RKO (cell line): ENCODE data around the gene SLC6A18.

Experiments
- DNase-seq: peaks from one replicate; pipeline ENCODE4 v3.0.0-alpha.2; 2016; ENCODE audit warnings: low spot score

The SLC6A18 gene

DNA sequence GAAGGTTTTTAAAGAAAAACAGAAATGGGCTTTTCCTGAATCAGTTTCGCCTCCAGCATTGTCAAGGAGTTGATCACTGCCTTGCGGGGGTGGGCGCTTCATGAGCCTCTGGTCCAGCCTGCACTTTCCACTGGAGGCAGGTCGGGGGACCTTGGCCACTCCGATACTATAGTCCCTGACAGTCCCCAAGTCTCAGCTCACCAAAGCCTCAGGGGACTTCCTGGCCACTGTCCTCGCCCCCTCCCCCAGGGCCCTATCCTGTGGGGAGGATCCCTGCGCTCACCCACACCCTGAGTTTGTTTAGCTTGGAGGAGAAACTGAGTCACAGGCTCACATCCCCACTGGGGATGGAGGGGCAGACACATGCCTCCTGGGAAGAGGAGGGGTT is 22.4 kb upstream of the SLC6A18 start:
- no peak for DNase-seq

DNA sequence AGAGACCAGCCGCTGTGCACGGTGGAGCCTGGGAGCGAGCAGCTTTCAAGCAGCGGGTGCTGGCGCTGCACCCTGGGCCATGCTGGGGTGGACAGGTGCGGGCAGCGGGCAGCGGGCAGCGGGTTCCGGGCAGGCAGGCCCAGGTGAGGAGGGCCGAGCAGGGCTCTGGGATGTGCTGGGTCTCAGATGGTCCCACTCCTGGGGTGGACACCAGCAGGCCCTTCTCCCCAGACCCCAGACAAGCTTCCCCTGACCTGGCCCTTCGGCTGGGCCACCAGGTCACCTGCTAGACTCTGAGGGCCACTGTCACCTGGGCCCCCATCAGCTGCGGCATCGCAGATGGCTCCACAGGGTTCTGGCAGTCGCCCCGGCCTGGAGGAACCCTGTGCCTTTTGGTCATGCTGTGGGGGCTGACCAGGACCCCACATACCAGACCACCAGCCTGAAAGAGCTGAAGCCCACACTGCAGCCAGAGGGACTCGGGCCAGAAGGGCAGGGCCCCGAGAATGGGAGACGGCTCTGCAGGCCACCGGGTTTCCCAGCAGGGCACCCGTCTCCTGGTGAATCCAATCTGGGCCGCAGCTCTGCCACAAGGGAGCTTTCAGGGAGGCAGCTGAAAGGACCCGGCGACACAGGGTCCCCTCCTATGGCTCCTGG is 21.7 kb upstream of the SLC6A18 start:
- DNase-seq, result no peak

DNA sequence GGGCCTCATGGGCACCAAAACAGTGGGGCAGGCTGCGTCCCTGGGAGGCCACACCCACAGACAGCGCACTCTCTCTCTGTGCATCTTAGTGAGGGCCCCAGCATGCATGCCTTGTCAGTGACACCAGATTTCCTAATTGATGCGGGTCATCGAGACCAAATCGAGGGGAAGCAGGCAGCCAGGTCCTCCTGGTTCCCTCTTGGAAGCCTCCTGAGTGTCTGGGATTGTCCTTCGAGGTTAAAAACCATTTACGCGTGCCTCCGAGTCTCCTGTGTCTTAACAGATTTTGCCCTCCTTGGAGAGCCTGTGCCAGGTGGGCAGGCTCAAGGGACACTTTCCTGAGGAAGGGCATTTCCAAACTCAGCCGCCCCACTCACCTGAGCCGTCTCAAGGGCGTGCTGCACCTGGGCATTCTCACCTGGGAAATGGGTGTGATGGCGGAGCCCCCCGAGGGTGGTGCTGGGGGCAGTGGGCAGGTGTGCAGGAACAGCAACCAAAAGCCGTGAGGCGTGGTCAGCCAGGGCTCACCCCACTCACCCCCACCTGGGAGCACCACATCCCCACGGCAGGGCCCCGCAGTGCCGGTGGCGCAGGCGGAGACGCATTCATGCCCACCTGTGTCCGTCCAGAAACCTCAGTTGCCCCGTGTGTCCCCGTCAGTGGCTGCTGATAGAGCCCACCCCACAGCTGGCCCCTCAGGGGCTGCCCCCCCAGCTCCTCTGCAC is 21.1 kb upstream of the SLC6A18 start:
- no peak for DNase-seq

DNA sequence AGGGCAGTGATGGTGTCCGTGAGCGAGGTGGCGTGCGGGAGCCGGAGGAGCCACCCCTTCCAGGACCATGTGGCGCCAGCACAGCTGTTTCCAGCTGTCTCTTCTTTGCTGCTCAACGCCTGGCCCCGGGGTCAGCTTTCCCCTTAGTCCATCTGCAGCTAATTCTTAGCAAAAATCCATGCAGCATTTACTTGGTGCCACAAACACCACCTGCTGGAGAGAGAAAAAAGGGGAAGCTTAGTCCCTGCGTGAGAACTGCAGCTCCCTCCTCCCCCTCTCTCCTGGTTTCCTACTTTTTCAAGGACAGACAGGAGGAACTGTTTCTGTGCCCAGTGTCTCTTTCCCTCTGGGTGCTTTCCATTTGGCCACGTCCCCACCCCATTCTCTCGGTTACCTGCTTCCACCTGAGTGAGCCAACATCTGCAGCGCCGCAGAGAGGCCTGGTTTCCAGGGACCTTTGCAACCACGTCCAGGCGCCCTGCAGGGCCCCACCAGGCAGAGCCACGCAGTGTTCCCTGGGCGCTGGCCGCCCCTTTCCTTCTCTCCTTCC is 20.4 kb upstream of the SLC6A18 start:
- DNase-seq, result no peak

DNA sequence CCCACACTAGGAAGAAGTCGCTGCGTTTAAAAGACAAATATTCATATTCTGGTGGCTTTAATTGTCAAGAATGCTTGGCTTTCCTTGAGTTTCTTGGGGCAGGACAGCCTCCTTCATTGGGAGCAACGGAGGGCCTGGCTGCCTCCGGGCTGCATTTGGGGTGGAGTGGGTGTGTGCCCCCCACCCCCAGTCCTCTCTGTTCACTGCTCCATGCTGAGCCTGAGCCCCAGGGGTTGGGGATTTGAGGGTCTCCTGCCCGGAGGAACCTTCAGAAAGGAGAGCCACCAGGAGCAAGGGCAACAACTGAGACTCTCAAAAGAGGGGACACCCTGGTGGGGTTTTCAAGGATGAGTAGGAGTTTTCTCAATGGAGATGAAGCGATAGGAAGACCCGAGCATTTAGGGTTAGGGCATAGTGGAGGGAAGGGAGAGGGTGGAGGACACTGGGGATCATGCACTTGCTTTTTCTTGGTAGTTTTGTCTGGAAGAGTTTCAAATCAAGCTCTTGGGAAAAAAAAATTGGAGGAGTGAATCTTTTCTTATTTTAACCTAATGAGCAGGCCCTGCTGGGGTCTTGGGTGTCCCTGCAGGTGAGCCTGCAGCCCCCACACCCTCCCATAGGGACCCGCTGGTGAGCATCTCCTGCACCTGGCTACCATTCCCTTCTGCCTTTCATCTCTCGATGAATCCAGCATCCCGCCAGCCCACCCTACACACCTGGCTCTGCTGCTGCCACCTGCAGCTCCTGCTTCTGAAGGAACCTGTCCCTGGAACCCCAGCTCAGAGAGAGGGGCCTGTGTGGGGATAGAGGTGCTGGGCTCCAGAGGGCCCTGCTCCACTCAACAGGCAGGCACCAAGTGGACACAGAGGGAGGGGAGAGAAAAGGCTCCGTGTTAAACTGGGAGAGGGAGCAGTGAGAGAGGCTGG is 19.7 kb upstream of the SLC6A18 start:
- no peak for DNase-seq

DNA sequence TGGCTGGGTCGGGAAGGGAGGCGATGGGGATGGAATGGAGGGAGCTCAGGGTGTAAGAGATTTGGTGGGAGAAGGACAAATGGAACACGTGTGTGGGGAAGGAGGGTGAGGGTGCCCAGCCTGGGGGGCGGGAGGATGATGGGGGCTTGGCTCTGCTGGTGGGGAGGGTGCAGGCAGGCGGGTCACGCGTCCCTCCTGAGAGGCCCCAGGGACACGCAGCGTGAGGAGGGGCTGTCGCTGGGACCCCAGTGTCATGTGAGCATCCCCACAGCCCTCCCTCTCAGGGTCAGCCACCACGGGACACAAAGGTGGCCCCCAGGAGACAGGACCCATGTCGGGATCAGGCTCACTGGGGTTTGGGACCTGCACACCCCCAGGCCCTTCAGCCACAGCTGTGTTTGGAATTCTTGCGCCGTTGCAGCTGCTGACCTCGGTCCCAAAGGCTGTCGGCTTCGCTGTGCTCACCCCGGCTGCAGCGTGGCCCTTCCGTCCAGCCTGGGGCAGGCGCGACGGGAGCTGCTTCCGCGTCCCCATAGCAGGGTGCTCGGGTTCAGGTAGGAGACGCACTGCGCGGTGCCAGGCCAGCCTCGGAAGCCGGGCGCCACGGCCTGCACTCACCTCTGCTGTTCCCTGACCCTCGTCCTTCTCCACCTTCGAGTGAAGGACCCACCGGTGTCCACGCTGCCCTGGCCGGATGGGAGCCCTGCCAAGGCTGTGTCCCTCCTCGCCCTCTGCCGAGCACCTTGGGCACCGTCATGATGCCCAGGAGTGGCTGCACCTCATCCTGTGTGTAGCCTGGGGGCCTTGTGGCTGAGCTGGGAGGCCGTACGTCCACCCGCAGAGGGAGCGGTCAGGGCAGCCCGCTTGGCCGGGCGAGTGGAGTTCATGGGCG is 18.4 kb upstream of the SLC6A18 start:
- DNase-seq, result no peak

DNA sequence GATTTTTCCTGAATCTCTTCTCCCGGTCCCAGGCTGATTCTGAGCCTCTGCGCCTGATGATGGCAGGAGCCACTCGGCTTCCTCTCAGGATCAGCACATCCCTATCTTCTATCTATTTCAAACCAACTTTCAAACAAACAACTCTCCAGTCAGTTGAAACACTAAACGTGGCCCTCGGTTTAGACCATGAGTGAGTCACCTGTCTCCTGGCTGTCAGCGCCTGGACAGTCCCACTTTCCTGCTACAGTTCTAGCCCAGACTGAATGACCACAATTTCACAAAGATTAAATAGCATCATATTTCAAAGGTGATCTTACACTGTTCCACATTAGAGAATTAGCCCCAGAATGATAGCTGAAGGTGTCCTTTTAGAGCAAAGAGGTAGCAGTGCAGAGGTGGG is 17.6 kb upstream of the SLC6A18 start:
- DNase-seq, result no peak

DNA sequence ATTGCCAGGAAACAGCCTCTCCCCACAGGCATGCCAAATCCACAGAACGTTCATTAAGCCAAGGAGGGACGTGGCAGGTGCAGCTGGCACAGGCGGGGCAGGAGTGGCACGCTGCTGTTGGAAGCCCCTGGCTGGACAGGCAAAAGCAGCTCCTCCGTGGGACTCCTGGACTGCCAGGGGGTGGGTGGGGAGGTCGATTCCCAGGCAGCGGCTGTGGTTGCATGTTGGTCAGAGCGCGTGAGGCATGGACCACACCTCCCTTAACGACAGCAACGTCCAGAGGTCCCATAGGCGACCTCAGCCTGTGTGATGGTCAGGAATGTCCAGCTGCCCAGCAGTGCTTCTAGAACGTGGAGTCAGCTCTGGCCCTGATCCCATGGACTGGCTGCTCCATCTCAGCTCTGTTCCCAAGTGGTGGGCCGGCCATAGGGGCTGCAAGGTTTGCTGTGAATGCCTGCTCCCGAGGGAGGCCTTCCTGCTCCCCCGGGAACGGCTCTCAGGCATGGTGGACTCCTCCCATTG is 16.9 kb upstream of the SLC6A18 start:
- no peak for DNase-seq

DNA sequence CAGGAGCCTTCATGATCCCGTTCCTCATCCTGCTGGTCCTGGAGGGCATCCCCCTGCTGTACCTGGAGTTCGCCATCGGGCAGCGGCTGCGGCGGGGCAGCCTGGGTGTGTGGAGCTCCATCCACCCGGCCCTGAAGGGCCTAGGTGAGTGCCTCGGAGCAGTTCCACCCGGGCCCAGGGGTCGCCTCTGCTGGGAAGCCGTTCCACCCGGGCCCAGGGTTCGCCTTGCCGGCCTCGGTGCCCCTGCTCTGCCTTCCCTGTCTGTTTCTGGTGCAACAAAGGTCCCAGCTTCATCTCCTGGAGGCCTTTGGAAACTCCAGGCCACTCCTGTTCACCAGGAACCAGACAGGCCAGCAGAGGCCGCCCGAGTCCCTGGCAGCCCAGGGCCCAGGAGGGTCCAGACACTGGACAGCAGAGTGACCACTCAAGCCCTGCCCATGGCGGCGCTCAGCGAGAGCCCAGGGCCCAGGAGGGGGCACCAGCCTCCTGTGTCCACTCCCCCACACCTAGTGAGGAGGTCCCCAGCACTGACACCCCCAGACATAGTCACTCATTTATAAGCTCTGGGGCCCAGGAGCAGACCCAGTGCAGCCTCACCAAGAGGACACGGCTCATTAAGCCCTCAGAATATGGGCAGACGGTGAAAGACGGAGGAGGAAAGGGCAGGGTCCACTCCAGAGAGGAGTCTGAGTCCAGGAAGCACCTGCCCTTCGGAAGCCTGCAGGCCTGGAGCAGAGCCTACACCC is 16.3 kb upstream of the SLC6A18 start:
- DNase-seq, result peak; percentile 18

DNA sequence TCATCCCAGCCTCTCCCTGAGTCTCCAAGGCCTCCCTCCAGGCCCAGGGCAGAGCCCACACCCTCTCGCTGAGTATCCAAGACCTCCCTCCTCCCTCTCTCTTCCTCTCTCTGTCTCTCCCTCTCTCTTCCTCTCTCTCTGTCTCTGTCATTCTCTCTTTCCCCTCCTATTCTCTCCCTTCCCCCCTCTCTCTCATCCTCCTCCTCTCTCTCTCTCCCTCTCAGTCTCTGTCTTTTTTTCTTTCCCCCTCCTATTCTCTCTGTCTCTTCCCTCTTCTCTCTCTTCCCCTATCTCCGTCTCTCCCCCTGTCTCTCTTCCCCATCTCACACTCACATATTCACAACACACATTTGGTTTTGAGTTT is 15.7 kb upstream of the SLC6A18 start:
- DNase-seq, result no peak

DNA sequence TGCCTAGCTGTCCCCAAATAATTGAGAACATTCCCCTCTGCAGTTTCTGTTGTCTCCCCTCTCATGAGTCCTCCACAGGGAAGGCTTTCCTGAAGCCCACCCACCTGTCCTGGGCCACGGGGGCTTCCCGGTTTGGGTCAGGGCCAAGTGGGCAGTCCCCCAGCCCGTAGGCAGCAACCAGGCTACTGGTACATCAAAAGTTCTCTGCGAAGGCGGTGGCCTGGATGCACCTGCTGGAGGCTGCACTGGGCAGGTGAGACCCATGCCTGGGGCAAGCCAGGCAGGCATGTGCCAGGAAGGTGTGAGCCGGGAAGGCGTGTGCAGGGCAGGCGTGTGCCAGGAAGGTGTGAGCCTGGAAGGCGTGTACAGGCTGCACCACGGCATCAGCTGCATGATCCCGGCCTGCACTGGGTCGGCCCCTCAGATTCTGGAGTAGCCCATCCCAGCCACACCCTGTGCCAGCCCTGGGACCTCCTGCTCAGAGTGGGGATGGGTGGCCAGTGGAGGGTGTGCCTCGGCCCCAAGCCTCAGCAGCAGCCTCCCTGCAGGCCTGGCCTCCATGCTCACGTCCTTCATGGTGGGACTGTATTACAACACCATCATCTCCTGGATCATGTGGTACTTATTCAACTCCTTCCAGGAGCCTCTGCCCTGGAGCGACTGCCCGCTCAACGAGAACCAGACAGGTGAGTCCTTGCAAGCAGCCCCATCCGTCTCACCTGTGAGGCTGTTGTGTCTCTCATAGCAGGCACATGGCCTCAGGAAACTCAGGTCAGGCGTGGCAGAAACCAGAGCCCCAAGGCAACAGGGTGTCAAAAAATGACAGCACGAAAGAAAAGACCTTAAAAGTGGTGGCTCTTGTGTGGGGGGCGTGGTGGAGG is 15.0 kb upstream of the SLC6A18 start:
- DNase-seq, result no peak

DNA sequence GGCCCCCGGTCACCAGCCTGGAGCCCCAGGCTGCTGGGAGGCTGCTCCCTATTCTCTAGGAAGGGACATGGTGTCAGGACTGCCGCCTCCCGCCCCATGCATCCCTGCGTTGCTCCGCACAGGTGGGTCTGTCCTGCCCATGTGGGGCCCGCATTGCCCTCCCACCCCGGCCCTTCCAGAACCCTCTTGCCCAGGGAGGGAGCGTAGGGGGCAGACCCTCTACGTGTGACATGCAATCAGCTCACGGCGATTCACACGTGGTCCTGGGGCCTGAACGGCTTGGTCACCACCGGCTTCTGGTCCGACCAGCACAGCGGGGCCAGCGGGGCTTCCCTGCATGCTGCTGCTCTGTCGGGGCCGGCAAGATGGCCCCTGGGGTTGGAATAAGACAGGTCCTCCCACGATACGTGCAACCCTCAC is 14.3 kb upstream of the SLC6A18 start:
- no peak for DNase-seq

DNA sequence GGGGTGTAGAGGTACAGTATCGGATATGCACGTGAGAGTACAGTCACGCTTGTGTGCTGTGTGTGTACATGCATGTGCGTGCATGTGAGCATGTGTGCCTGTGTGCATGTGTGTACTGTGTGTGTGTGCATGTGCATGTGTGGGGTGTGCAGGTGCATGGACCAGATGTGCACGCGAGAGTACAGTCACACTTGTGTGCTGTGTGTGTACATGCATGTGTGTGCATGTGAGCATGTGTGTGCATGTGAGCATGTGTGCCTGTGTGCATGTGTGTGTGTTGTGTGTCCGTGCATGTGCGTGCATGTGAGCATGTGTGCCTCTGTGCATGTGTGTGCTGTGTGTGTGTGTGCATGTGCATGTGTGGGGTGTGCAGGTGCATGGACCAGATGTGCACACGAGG is 13.5 kb upstream of the SLC6A18 start:
- no peak for DNase-seq

DNA sequence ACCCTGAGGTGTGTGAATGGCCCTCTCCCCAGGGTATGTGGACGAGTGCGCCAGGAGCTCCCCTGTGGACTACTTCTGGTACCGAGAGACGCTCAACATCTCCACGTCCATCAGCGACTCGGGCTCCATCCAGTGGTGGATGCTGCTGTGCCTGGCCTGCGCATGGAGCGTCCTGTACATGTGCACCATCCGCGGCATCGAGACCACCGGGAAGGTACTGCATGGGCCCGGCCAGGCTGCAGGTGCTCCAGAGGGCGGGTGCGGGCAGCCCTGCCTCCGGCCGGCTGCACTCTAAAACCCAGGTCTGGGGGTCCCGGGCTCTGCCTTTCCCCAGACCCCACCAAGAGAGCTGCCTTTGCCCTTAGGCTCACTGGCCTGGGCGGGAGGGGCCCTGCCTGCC is 12.9 kb upstream of the SLC6A18 start:
- DNase-seq, result no peak

DNA sequence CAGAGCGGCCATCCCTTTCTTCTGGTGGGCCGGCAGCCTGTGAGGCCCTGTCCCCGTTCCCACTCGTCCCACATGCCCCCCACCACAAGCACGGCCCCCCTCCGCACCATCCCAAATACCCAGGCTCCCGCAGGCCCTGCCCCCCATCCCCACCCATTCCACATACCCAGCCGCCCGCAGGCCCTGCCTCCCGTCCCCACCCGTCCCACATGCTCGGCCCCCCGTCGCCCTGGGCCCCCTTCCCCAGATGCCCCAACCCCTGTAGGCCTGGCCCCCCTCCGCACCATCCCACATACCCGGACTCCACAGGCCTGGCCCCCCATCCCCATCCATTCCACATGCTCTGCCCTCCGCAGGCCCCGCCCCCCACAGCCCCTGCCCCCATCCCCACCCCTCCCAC is 12.3 kb upstream of the SLC6A18 start:
- DNase-seq, result no peak

DNA sequence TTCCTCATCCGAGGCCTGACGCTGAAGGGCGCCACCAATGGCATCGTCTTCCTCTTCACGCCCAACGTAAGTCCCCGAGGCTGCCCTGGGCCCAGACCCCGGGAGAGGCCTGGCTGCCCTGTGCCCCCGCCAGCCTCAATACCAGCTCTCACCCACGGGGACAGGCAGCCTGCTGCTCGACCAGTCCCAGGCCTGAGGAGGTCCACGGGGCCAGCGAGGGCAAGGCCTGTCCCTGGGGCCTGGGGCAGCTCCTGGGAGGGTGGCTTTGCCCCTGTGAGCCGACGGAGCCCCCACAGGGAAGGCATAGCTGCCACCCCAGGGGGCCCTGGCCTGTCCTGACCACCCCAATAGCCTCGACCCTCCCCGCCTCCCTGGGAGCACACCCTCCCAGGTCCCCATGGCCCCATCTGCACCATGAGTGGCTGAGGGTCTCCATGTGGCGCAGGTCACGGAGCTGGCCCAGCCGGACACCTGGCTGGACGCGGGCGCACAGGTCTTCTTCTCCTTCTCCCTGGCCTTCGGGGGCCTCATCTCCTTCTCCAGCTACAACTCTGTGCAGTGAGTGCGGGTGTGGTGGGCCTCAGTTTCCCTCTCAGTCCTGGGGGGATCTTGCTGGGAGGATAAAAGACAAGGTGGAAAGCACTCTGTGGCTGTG is 11.5 kb upstream of the SLC6A18 start:
- DNase-seq, result no peak

DNA sequence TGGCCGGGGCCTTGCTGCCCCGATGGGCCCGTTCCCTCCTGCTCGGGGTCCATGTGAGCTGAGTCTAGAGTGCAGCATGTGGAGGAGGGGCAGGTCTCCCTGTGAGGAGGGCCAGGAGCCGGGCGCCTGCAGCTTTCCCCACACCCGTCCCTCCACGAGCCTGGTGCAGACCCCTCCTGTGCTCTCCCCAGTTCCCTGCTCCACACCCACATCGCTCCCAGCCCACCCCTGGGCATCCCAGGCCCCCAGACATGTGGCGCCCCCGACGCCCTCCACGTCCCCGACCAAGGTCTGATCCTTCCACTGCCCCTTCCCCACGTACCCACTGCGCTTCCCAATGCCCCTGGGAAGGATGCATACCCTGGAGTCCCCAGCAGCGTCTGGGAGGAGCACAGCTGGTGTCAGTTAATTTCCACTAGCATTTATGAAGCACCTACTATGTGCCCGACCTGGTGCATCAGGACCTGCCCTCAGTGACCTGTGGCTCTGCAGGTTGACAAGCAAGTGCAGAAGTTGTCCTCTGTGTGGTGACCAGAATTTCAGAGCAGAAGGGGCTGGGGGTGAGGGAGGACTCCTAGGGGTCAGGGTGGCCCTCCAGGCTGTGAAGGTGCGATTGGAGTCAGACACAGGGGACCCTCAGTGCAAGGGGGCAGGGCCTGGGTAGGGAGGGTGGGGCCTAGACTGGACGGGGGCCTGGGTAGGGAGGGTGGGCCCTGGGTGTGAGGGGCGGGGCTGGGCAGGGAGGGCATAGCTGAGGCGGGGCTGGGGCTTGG is 10.8 kb upstream of the SLC6A18 start:
- no peak for DNase-seq

DNA sequence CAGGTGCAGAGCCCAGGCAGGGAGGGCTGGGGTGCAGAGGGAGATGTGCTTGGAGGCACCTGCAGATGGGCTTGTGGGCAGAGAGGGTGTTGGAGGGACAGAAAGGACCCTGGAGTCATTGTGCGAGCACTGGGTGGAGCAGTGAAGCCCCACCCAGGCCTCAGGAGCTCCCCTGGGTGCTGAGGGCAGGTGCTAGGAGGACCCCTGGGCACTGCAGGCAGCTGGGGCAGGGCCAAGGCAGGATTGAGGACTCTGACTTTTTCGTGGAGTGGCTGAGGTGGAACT is 10.3 kb upstream of the SLC6A18 start:
- no peak for DNase-seq
